Measurements from ENCODE around the gene RGS3.

DNA sequence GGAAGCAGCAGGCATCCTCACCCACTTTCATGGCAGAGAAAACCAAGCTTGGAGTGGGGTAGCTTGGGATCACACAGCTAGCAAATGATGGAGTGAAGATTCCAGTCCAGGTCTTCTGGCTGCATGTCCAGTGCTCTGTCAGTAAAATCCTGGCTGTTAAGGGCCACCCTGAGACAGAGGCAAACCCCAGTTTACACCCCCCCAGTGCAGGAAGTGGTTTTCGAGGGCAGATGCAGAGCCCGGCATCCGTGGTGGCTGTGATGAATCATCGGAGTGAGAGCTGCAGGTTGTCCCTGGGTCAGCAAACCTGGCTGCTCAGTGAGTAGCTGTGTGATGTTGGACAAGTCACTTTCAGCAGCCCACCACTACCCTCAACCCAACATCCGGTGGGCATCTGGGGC is 115.4 kb downstream of the RGS3 start:
- TF ChIP-seq CREB1 (IDR thresholded peaks at IDR 0.05; ENCODE audit: low read depth) (no peak), RAD21 (IDR thresholded peaks at IDR 0.05; ENCODE audit: low read depth) (no peak), NFIC (IDR thresholded peaks at IDR 0.05) (no peak), FOXM1 (IDR thresholded peaks at IDR 0.05; ENCODE audit: borderline replicate concordance, low read depth) (no peak), EGR1 (IDR thresholded peaks at IDR 0.05) (no peak), TAF1 (IDR thresholded peaks at IDR 0.05; ENCODE audit: low read depth) (no peak)
- TF ChIP-seq, protein P1, sequence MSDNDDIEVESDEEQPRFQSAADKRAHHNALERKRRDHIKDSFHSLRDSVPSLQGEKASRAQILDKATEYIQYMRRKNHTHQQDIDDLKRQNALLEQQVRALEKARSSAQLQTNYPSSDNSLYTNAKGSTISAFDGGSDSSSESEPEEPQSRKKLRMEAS (IDR thresholded peaks at IDR 0.05) = no peak
- TF ChIP-seq, protein P2, sequence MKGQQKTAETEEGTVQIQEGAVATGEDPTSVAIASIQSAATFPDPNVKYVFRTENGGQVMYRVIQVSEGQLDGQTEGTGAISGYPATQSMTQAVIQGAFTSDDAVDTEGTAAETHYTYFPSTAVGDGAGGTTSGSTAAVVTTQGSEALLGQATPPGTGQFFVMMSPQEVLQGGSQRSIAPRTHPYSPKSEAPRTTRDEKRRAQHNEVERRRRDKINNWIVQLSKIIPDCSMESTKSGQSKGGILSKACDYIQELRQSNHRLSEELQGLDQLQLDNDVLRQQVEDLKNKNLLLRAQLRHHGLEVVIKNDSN (IDR thresholded peaks at IDR 0.05) = no peak
- TF ChIP-seq, protein P3, sequence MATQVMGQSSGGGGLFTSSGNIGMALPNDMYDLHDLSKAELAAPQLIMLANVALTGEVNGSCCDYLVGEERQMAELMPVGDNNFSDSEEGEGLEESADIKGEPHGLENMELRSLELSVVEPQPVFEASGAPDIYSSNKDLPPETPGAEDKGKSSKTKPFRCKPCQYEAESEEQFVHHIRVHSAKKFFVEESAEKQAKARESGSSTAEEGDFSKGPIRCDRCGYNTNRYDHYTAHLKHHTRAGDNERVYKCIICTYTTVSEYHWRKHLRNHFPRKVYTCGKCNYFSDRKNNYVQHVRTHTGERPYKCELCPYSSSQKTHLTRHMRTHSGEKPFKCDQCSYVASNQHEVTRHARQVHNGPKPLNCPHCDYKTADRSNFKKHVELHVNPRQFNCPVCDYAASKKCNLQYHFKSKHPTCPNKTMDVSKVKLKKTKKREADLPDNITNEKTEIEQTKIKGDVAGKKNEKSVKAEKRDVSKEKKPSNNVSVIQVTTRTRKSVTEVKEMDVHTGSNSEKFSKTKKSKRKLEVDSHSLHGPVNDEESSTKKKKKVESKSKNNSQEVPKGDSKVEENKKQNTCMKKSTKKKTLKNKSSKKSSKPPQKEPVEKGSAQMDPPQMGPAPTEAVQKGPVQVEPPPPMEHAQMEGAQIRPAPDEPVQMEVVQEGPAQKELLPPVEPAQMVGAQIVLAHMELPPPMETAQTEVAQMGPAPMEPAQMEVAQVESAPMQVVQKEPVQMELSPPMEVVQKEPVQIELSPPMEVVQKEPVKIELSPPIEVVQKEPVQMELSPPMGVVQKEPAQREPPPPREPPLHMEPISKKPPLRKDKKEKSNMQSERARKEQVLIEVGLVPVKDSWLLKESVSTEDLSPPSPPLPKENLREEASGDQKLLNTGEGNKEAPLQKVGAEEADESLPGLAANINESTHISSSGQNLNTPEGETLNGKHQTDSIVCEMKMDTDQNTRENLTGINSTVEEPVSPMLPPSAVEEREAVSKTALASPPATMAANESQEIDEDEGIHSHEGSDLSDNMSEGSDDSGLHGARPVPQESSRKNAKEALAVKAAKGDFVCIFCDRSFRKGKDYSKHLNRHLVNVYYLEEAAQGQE (IDR thresholded peaks at IDR 0.05; ENCODE audit: low read depth) = no peak

All from Ishikawa (cell line).